GM20431 (cell line): ENCODE measurements around the gene MICU1.
"Not testable (repeated sequence)": the region's sequence is repeated elsewhere in the genome, so short reads cannot be mapped to it uniquely, and the experiment has no call there.

Source experiments
- in situ Hi-C: fragments of 300-500 bp; cut with MseI, MboI; formaldehyde crosslinking; loops from one replicate; pipeline ENCODE4 v1.15.0; 2020; ENCODE audit warnings: low sequenced_read_pairs; ENCODE audit not compliant: unreplicated experiment

The MICU1 gene

DNA sequence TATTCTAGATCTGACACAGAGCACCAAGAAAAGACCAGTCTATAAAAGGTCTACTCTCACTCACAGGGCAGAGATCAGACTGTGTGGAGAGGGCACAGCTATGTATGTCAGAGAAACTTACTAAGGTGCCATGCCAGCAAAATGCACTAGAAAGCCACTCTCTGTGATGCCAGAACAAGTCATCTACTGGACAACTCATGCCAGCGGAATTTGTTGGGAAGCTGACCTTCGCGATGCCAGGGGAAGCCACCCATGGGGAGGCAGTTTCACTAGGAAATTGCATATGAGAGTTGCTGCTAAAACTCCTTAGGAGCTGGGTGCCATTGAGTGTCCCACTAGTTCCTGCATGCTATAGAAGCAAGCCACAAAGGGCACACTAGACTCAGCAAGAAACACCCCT is 58.5 kb downstream of the MICU1 start:
- in situ Hi-C loops, result no loop called here

- in situ Hi-C loops, result no loop called here
Observed at GRCh38 chr10:72564596-72564995, 61.3 kb downstream of the MICU1 start.

DNA sequence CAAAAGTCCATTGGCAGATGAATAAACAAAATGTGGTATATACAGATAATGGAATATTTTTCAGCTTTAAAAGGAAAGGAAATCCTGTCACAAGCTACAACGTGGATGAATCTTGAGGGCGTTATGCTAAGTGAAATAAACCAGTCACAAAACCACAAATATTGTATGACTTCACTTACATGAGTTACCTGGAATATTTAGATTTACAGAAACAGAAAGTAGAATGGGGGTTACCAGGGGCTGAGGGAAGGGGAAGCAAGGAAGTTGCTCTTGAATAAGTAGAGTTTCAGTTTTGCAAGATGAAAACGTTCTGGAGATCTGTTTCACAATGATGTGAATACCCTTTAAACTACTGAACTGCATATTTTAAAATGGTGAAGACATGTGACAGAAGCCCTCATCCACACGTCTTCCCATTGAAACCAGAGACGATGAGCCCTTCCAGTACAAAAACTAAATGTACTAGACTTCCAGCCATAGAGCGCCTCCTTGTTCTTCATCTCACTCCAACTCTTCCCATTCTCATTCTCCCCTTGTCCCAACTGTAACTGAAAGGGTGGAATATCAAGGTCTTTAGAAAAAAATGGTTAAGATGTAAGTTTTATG is 62.4 kb downstream of the MICU1 start:
- in situ Hi-C loops, result no loop called here

- in situ Hi-C loops, result no loop called here
Observed at GRCh38 chr10:72561745-72562166, 64.1 kb downstream of the MICU1 start.

- in situ Hi-C loops, result no loop called here
Observed at GRCh38 chr10:72557362-72557761, 68.5 kb downstream of the MICU1 start.

DNA sequence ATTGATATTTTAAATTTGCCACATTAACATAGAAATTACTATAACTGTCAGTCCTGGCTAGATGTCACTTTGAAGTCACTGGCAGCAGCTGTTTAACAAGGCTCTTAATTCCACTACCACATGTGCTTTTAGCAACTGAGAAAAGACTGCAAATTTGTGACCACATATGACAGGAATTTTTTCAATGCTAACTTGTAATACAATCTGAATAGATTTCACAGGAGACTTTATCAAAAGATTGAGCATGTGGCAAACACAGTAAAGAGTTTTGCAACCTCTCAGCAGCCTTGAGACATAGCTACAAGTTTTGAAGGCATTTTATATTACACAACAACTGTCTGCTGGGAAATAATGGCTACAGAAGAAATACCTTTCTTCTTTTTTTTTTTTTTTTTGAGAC is 73.0 kb downstream of the MICU1 start:
- in situ Hi-C loops, result no loop called here

DNA sequence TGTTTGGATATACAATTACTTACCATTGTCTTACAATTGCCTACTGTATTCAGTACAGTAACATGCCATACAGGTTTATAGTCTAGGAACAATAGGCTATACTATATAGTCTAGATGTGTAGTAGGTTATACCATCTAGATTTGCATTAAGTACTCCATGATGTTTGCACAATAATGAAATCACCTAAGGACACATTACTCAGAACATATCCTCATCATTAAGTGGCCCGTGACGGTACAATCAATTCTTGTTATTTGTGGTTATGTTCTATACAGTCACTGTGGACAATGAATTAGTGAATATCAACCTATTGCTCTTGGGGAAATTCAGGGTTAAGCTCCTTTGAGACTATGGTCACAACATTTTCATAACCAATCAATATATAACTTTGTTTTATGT is 75.6 kb downstream of the MICU1 start:
- in situ Hi-C loops, result no loop called here

- in situ Hi-C loops, result no loop called here
Observed at GRCh38 chr10:72545546-72545945, 80.3 kb downstream of the MICU1 start.

- in situ Hi-C loops, result not testable (repeated sequence)
Observed at GRCh38 chr10:72543855-72544254, 82.0 kb downstream of the MICU1 start.

GRCh38 chr10:72542396-72542815 is 83.5 kb downstream of the MICU1 start:
- in situ Hi-C loops, result no loop called here

- in situ Hi-C loops, result no loop called here
Observed at GRCh38 chr10:72541337-72541736, 84.5 kb downstream of the MICU1 start.

- in situ Hi-C loops, result no loop called here
Observed at GRCh38 chr10:72540193-72540807, 85.6 kb downstream of the MICU1 start.

GRCh38 chr10:72539137-72539536 is 86.7 kb downstream of the MICU1 start:
- in situ Hi-C loops, result no loop called here

GRCh38 chr10:72525689-72526088 is 100.2 kb downstream of the MICU1 start:
- in situ Hi-C loops, result no loop called here

DNA sequence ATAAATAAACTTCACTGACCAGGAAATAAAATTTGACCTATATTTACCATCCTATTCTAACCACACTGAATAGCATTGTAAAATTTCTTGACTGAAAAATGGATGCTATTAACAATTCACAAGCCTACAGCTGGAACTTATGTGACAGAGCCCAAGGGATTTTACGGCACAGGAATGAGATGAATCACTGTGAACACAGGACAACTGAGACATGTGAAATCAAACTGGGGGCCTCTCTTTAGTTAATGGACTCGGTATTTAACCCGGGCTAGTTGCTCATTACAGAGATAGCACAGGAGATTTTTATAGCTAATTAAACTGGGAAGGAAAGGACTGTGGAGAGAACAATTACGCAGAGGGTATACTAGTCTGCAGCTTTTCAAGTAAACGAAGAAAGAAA is 100.6 kb downstream of the MICU1 start:
- in situ Hi-C loops, result no loop called here

DNA sequence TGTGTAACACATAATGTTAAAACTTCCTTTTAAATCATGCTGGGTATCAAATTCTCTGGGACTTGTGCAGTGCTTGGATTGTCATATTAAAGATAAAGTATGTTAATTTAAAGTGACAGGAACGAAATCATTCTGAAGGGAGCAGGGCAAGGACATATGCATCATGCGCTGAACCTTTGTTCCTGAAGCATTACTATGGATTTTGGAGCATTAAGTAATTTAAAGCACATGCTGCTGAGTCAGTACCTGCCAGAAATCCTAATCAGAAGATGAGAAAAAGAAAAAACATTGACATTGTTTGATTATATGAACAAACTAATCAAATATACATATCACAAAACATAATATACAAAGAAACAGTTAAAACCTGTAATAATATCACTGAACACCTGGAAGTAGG is 101.4 kb downstream of the MICU1 start:
- in situ Hi-C loops, result no loop called here

DNA sequence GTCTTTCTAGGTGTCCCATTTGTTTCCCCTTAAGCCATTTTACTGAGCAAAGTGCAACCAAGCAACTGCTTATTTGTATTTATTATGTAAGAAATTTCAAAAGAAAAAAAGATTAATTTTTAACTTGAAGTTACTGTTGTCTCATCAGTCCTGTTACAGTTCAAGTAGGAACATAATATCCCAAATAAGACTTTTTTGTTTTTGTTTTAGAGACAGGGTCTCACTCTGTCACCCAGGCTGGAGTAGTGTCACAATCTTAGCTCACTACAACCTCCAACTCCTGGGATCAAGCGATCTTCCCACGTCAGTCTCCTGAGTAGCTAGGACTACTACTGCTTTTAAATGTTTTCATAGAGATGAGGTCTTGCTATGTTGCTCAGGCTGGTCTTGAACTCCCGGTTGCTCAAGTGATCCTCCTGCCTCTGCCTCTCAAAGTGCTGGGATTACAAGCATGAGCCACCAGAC is 101.9 kb downstream of the MICU1 start:
- in situ Hi-C loops, result no loop called here

- in situ Hi-C loops, result no loop called here
Observed at GRCh38 chr10:72523062-72523461, 102.8 kb downstream of the MICU1 start.

GRCh38 chr10:72517244-72517643 is 108.6 kb downstream of the MICU1 start:
- in situ Hi-C loops, result no loop called here

DNA sequence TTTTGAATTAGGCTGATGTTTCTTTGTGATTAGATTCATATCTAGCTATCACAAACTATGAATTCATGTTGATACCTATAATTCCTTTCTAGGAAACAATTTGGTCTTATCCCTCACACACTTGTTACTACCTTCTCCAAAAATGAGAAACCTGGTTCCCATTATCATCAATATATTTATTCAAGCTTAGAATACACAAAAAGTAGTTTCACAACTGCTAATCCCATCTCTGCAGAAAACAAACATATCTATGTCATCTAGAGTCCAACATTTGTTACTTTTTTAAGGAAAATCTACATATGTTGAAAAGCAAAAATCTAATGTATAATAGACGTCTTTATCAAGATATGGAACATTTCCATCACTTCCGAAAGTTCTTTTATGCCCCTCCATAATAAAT is 110.4 kb downstream of the MICU1 start:
- in situ Hi-C loops, result no loop called here

GRCh38 chr10:72513910-72514309 is 112.0 kb downstream of the MICU1 start:
- in situ Hi-C loops, result no loop called here

DNA sequence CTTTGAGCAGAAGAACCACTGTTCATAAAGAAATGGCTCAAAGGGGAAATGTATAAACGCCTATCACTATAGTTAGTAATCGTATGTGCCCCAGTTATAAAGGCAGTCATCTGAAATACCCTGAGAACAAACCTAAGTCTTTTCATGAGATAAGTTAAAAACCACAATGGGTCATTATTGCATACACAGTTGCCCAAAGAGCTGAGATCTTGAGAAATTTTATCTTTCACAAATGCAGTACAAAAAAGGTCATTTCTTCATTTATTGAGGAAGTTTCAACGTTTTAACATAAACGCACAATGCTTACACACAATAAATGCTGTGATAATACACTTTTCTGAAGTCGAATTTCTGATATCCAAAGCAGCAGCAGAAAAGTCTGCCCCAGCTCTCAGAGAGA is 114.4 kb downstream of the MICU1 start:
- in situ Hi-C loops, result no loop called here
